ENCODE results near the gene ITGA7. TPM values are rescaled to one million over a fixed set of nuclear protein-coding genes. Genes with fewer than 3 reads are reported as not detected.

ITGA7 gene
- total RNA-seq, result 1 to 10 TPM; 1.3 to 3.8 TPM

GRCh38 chr12:55707841-55708694 is at the start of gene ITGA7:
Gene ITGA7 (minus strand): TSS chr12:55707904. CDS start chr12:55707682, 222 bp downstream.

GRCh38 chr12:55742719-55743405 is 35.2 kb upstream of the ITGA7 start, which contains the start of gene GDF11:
Gene GDF11 (plus strand): TSS chr12:55743122. CDS start chr12:55743317, 195 bp downstream.

GRCh38 chr12:55728939-55729818 is 21.5 kb upstream of the ITGA7 start, which contains the start of gene CD63:
Gene CD63 (minus strand): TSS chr12:55729009. CDS start chr12:55728341, 668 bp downstream.

GRCh38 chr12:55720071-55720564 is 12.4 kb upstream of the ITGA7 start, which contains the start of gene RDH5:
Gene RDH5 (plus strand): TSS chr12:55720393. CDS start chr12:55721185, 792 bp downstream.

GRCh38 chr12:55715833-55716581 is 8.3 kb upstream of the ITGA7 start, which contains the start of gene BLOC1S1:
Gene BLOC1S1 (plus strand): TSS chr12:55716046. CDS start chr12:55716052, 6 bp downstream.

GRCh38 chr12:55636853-55637252 is 70.9 kb downstream of the ITGA7 start, which contains the start of gene OR10P1:
Gene OR10P1 (plus strand): TSS chr12:55636892. CDS start chr12:55636892, 0 bp downstream.

Small RNA genes within 50 kb of the gene (small RNA-seq; reads per million reads assigned to genes)
- 0 reads per million in 2 donors for gene AC009779.1
- gene AC009779.5, result 0 reads per million in 2 donors
- gene RF00017, result 0 reads per million in 2 donors

Other genes with a start within 250 kb of the ITGA7 start
- not detected for gene OR6C70, start 237.8 kb downstream of the ITGA7 start, total RNA-seq
- gene OR6C68, start 215.5 kb downstream of the ITGA7 start, total RNA-seq, result not detected
- gene OR6C4, start 158.3 kb downstream of the ITGA7 start, total RNA-seq, result not detected
- gene OR2AP1, start 135.4 kb downstream of the ITGA7 start, total RNA-seq, result not detected
- gene OR10P1, start 71.0 kb downstream of the ITGA7 start, total RNA-seq, result not detected
- gene BLOC1S1, start 8.1 kb upstream of the ITGA7 start, total RNA-seq, result 10 to 100 TPM; 30.3 to 53.0 TPM
- gene RDH5, start 12.5 kb upstream of the ITGA7 start, total RNA-seq, result 1 to 10 TPM; 1.0 to 1.3 TPM
- 1,000 to 10,000 TPM; 1,571 to 2,230 TPM for gene CD63, start 21.1 kb upstream of the ITGA7 start, total RNA-seq
- gene GDF11, start 35.2 kb upstream of the ITGA7 start, total RNA-seq, result 1 to 10 TPM; 3.3 to 9.3 TPM
- 10 to 100 TPM; 44.7 to 69.9 TPM for gene SARNP, start 109.8 kb upstream of the ITGA7 start, total RNA-seq
- 10 to 100 TPM; 12.7 to 16.3 TPM for gene ORMDL2, start 110.1 kb upstream of the ITGA7 start, total RNA-seq
- 10 to 100 TPM; 42.7 to 43.3 TPM for gene DNAJC14, start 121.7 kb upstream of the ITGA7 start, total RNA-seq
- gene MMP19, start 135.0 kb upstream of the ITGA7 start, total RNA-seq, result under 1 TPM in 1 of 2 donors, not detected in 1; under 0.01 TPM
- gene PYM1, start 220.0 kb upstream of the ITGA7 start, total RNA-seq, result 10 to 100 TPM; 27.6 to 29.6 TPM
- 10 to 100 TPM in 1 of 2 donors, 1 to 10 TPM in 1; 6.3 to 10.3 TPM for gene DGKA, start 223.3 kb upstream of the ITGA7 start, total RNA-seq